GM12878 (cell line): ENCODE data around the gene MYO1H. TPM values are rescaled to one million over a fixed set of nuclear protein-coding genes. Genes with fewer than 3 reads are reported as not detected.

Experiments
- ATAC-seq: fragments of 200-7000 bp; cut with Tn5 transposase; 3 replicates; pipeline ENCODE4 v1.9.1; 2020; ENCODE audit warnings: mild to moderate bottlenecking, moderate library complexity
- BruUV-seq: library from RNA; stranded (reverse); fragments of 400-500 nt; replicated peaks from 2 replicates; lab custom pipeline; 2021; lab: Mats Ljungman, UMichigan
- CTCF ChIA-PET: fragments of 300-600 bp; sonication (Branson Sonifier 250); formaldehyde crosslinking; extraction: SDS; loops from one replicate; lab custom pipeline; 2021; ENCODE audit warnings: inconsistent platforms; lab: Yijun Ruan, JAX
- POLR2A ChIA-PET: fragments of 350-600 bp; formaldehyde crosslinking; extraction: SDS; loops from one replicate; lab custom pipeline; 2021; ENCODE audit warnings: inconsistent platforms; lab: Charles Lee
- RAD21 ChIA-PET: fragments of 300-600 bp; sonication (Branson Sonifier 250); formaldehyde crosslinking; loops from one replicate; lab custom pipeline; 2023; ENCODE audit warnings: antibody characterized with exemption; ENCODE audit not compliant: unreplicated experiment; lab: Charles Lee
- SMC1A ChIA-PET: fragments of 300-600 bp; sonication (Branson Sonifier 250); formaldehyde crosslinking; loops from one replicate; lab custom pipeline; 2023; ENCODE audit not compliant: unreplicated experiment, uncharacterized antibody; lab: Charles Lee
- DNase-seq: peaks from one replicate; pipeline ENCODE4 v3.0.0-alpha.2; 2011; ENCODE audit warnings: low read depth, low spot score
- FAIRE-seq: peaks from 3 replicates; lab custom pipeline; 2011; peaks lifted over from hg19 to GRCh38; lab: Jason Lieb, UNC
- H2AFZ ChIP-seq: 2 replicates; pipeline ENCODE4 v1.6.0; 2011; ENCODE audit warnings: low read depth, low read length, control low read depth; ENCODE audit not compliant: control insufficient read depth
- H3K27ac ChIP-seq: 2 replicates; pipeline ENCODE4 v1.5.1; 2011; ENCODE audit warnings: control low read depth; ENCODE audit not compliant: control insufficient read depth, insufficient read depth
- H3K27me3 ChIP-seq, 2 experiments: replicated peaks in 1 of 2; 2 replicates each; pipeline versions ENCODE4 v1.6.0 to v1.6.1; 2011; ENCODE audit warnings: low read length in 1 of 2; ENCODE audit not compliant: control insufficient read depth in 2 of 2, insufficient read depth in 2 of 2
- H3K36me3 ChIP-seq, 2 experiments: 2 replicates each; pipeline ENCODE4 v1.5.1; 2011; ENCODE audit warnings: low read length in 1 of 2; ENCODE audit not compliant: control insufficient read depth in 2 of 2, insufficient read depth in 2 of 2
- H3K4me1 ChIP-seq: 2 replicates; pipeline ENCODE4 v1.6.1; 2011; ENCODE audit warnings: mild to moderate bottlenecking, low read length, moderate library complexity, mixed read lengths; ENCODE audit not compliant: control insufficient read depth, insufficient read depth
- H3K4me2 ChIP-seq: 2 replicates; pipeline ENCODE4 v1.6.0; 2011; ENCODE audit warnings: control low read depth; ENCODE audit not compliant: control insufficient read depth, insufficient read depth
- H3K4me3 ChIP-seq: fragments of 200-600 bp; sonication (generic); 2 replicates; pipeline ENCODE4 v1.5.1; 2016
- H3K79me2 ChIP-seq: 2 replicates; pipeline ENCODE4 v1.6.0; 2011; ENCODE audit warnings: low read length; ENCODE audit not compliant: control insufficient read depth, insufficient read depth
- H3K9ac ChIP-seq: 2 replicates; pipeline ENCODE4 v1.8.0; 2011; ENCODE audit warnings: low read length, control low read depth, mixed read lengths; ENCODE audit not compliant: control insufficient read depth, insufficient read depth
- H3K9me3 ChIP-seq: replicated peaks from 3 replicates; pipeline ENCODE4 v1.5.1; 2011; ENCODE audit warnings: mild to moderate bottlenecking, low read length; ENCODE audit not compliant: control insufficient read depth, insufficient read depth
- H4K20me1 ChIP-seq: 2 replicates; pipeline ENCODE4 v1.6.0; 2011; ENCODE audit not compliant: control insufficient read depth, insufficient read depth
- ASH2L ChIP-seq: fragments of 300-600, 200-600 bp; sonication (generic); IDR thresholded peaks from 2 replicates; pipeline ENCODE4 v1.6.1; 2017; ENCODE audit warnings: low read depth, mild to moderate bottlenecking, borderline replicate concordance
- ATF2 ChIP-seq: IDR thresholded peaks from 2 replicates; pipeline ENCODE4 v1.6.1; 2012; ENCODE audit warnings: low read length, inconsistent platforms
- BCLAF1 ChIP-seq: fragments of 450-650 bp; IDR thresholded peaks from 2 replicates; pipeline ENCODE4 v1.6.1; 2017; ENCODE audit warnings: antibody characterized with exemption, mild to moderate bottlenecking, moderate library complexity
- BMI1 ChIP-seq: fragments of 450-650 bp; IDR thresholded peaks from 2 replicates; pipeline ENCODE4 v1.6.1; 2016; ENCODE audit warnings: mild to moderate bottlenecking, moderate library complexity, borderline replicate concordance
- CBX3 ChIP-seq: fragments of 200-600 bp; sonication (generic); IDR thresholded peaks from 2 replicates; pipeline ENCODE4 v1.6.1; 2016; ENCODE audit warnings: low read depth, borderline replicate concordance
- EGR1 ChIP-seq, 2 experiments: IDR thresholded peaks; 1 replicate in 1 of 2; 2 replicates in 1 of 2; pipeline ENCODE4 v1.6.1; 2011 to 2012; ENCODE audit warnings: low read depth in 2 of 2, low read length in 2 of 2, borderline replicate concordance in 1 of 2, mild to moderate bottlenecking in 1 of 2, moderate library complexity in 1 of 2
- HCFC1 ChIP-seq: fragments of 150-350 bp; IDR thresholded peaks from 2 replicates; pipeline ENCODE4 v1.6.1; 2014; ENCODE audit warnings: low read length
- HDAC6 ChIP-seq: fragments of 200-600 bp; sonication (generic); IDR thresholded peaks from one replicate; pipeline ENCODE4 v1.8.0; 2017; ENCODE audit warnings: antibody characterized with exemption; ENCODE audit not compliant: unreplicated experiment
- KAT2A ChIP-seq: conservative IDR thresholded peaks from 2 replicates; pipeline ENCODE4 v1.6.1; 2011; ENCODE audit warnings: low read depth, low read length; ENCODE audit not compliant: control insufficient read depth
- MAX ChIP-seq: IDR thresholded peaks from 2 replicates; pipeline ENCODE4 v1.6.1; 2012; ENCODE audit warnings: low read depth, low read length, improper control_type of control experiment
- MEF2B ChIP-seq: fragments of 450-650 bp; IDR thresholded peaks from 2 replicates; pipeline ENCODE4 v1.6.1; 2018; ENCODE audit warnings: mild to moderate bottlenecking, moderate library complexity; ENCODE audit not compliant: partially characterized antibody, poor library complexity, severe bottlenecking
- MYB ChIP-seq: fragments of 150-350 bp; IDR thresholded peaks from 2 replicates; pipeline ENCODE4 v1.6.1; 2014; ENCODE audit warnings: mild to moderate bottlenecking, low read depth, low read length, borderline replicate concordance
- PRDM15 ChIP-seq: fragments of 450-650 bp; formaldehyde crosslinking; IDR thresholded peaks from 2 replicates; pipeline ENCODE4 v1.4.0; 2020; ENCODE audit warnings: mild to moderate bottlenecking, moderate library complexity
- RUNX3 ChIP-seq: IDR thresholded peaks from 2 replicates; pipeline ENCODE4 v1.6.1; 2012; ENCODE audit warnings: low read length, inconsistent platforms
- SPI1 ChIP-seq: IDR thresholded peaks from 2 replicates; pipeline ENCODE4 v1.6.1; 2011; ENCODE audit warnings: low read depth, mild to moderate bottlenecking, low read length, moderate library complexity, borderline replicate concordance; ENCODE audit not compliant: insufficient read depth
- TCF12 ChIP-seq: IDR thresholded peaks from 2 replicates; pipeline ENCODE4 v1.6.1; 2011; ENCODE audit warnings: low read depth, mild to moderate bottlenecking, low read length
- WGBS: methylation state at CpG from one replicate; pipeline ENCODE4 v1.1.6; 2016; ENCODE audit warnings: low lambda C conversion rate; ENCODE audit not compliant: insufficient replicate concordance, insufficient coverage; ENCODE audit errors: missing lambda C conversion rate; 5-methylcytosine and 5-hydroxymethylcytosine counted together
- in situ Hi-C: fragments of 300-500 bp; cut with MboI; formaldehyde crosslinking; loops from 9 replicates; pipeline ENCODE4 v1.14.3; 2018; ENCODE audit warnings: mixed read lengths
- intact Hi-C: fragments of 100-400 bp; cut with micrococcal nuclease; formaldehyde crosslinking; loops from one replicate; pipeline ENCODE4 v1.14.2; 2022; ENCODE audit not compliant: unreplicated experiment
- polyA plus RNA-seq, 11 experiments: library from polyadenylated mRNA; depleted of rRNA in 4 of 11; unstranded in 6 of 11; stranded (reverse) in 5 of 11; fragments of >200 nt; fragmentation: Nextera tagmentation in 4 of 11; fragmentation: Illumina TruSeq in 1 of 11; extraction: Ambion mirVana in 4 of 11; extraction: Trizol in 1 of 11; gene quantifications; 1 replicate in 1 of 11; 2 replicates in 10 of 11; pipeline versions ENCODE4 v1.2.1 to v1.2.3, GENCODE V29; 2011 to 2016; ENCODE audit warnings: inconsistent platforms in 2 of 11, missing spikeins in 2 of 11, low read depth in 1 of 11
- total RNA-seq, 4 experiments: library from RNA; depleted of rRNA in 3 of 4; stranded (reverse); fragments of >200 nt in 3 of 4; fragmentation: Illumina TruSeq in 1 of 4; extraction: Trizol in 1 of 4; gene quantifications; 2 replicates each; pipeline versions ENCODE4 v1.2.1 to v1.2.3, GENCODE V29; 2013 to 2021

MYO1H gene
- total and polyA plus RNA-seq, 10 of the 15 experiments (the other 5 are each of a cell fraction or from before 2014, with no cell fraction given): 0.05 TPM; not detected in 9

GRCh38 chr12:109334887-109335286 is 12.8 kb upstream of the MYO1H start:
- DNase-seq (no peak), FAIRE-seq (no peak), ATAC-seq (no peak)
- RAD21 ChIA-PET: no interaction called here
- intact Hi-C loops: no loop called here
- 50% methylated on average over 2 of the region's 2 CpGs for WGBS
- Histone ChIP-seq H3K36me3 (no peaks in the 10 kb centered on the region), H3K9ac (no peak overlapping the region), H3K4me3 (no peak overlapping the region), H3K79me2 (no peaks in the 10 kb centered on the region), H4K20me1 (no peaks in the 10 kb centered on the region), H3K4me1 (no peaks in the 10 kb centered on the region), H2AFZ (no peak overlapping the region), H3K27ac (no peak overlapping the region), H3K9me3 (no peaks in the 10 kb centered on the region; the same call in 2 of the 3 replicates), H3K27me3 (no peaks in the 10 kb centered on the region; a peak in 1 of 4 replicates), H3K4me2 (no peak overlapping the region)
- TF ChIP-seq MAX (no peak), CBX3 (no peak), TCF12 (no peak), ATF2 (no peak), BCLAF1 (no peak), RUNX3 (no peak), HCFC1 (no peak), PRDM15 (CRISPR knock-in tag) (no peak), EGR1 (IDR thresholded peaks at IDR 0.05; ENCODE audit: borderline replicate concordance in 1 of 2, low read depth in 2 of 2, low read length in 2 of 2) (no peak), KAT2A (no peak), ASH2L (no peak), HDAC6 (no peak), BMI1 (no peak), MYB (no peak), SPI1 (no peak), MEF2B (no peak)
- POLR2A ChIA-PET: no interaction called here
- in situ Hi-C loops: no loop called here
- no TSS peak for BruUV-seq
- SMC1A ChIA-PET: no interaction called here
- CTCF ChIA-PET: no interaction called here
